ENCODE measurements around the gene CADM1. TPM values are rescaled to one million over a fixed set of nuclear protein-coding genes. Genes with fewer than 3 reads are reported as not detected.
A peak's percentile ranks its signal among the peaks of the same experiment; 100 is the strongest.

CADM1 gene
- total RNA-seq, 2 experiments from 2014 or later, result 59.7 to 89.7 TPM

- TF ChIP-seq CTCF (conservative IDR thresholded peaks at IDR 0.05; ENCODE audit: low read length), result no peak
- no peak for TF ChIP-seq EZH2phosphoT487 (IDR thresholded peaks at IDR 0.05; ENCODE audit: borderline replicate concordance, low read depth, low read length)
- Histone ChIP-seq H3K4me3 (ENCODE audit: low read depth, low read length, poor library complexity, severe bottlenecking) (peak overlapping the region; percentile 53), H3K79me2 (ENCODE audit: insufficient read depth, low read depth, low read length) (peaks cover 22% of the 10 kb centered on the region; the same call in 1 of the 2 replicates), H3K4me1 (ENCODE audit: insufficient read depth, low read length, poor library complexity, severe bottlenecking) (peaks cover 70% of the 10 kb centered on the region), H3K4me2 (ENCODE audit: low read length) (peak overlapping the region; percentile 66), H3K9me2 (ENCODE audit: insufficient read depth, low read length) (no peaks in the 10 kb centered on the region), H3K9me3 (ENCODE audit: low read length) (no peaks in the 10 kb centered on the region), H3K36me3 (ENCODE audit: insufficient read depth, low read length) (no peaks in the 10 kb centered on the region), H4K20me1 (ENCODE audit: insufficient read depth, low read length) (0 out of 2 replicates have a peak, but pooled peaks cover 4% of the 10 kb centered on the region), H2AFZ (ENCODE audit: low read length) (peak overlapping the region; percentile 18; the same call in 1 of the 2 replicates), H3K27ac (ENCODE audit: low read depth, low read length, poor library complexity, severe bottlenecking) (peak overlapping the region; percentile 40)
- intact Hi-C loops (cut with micrococcal nuclease; ENCODE audit: unreplicated experiment), result no loop called here
- ChIA-PET POLR2A (interaction anchor here (0.8 to 2.2 kb wide), 8 partner anchors 8 to 51 kb away, joined by 3 to 9 read pairs (median 3); no protein-coding TSS in a partner anchor), CTCF (ENCODE audit: unreplicated experiment) (no interaction called here)
- no TSS peak for BruUV-seq (replicated peaks)
- no peak for DNase-seq (ENCODE audit: low spot score)
Observed at GRCh38 chr11:115420505-115420904, 83.7 kb downstream of the CADM1 start.

GRCh38 chr11:115418626-115419025 is 85.6 kb downstream of the CADM1 start:
- no TSS peak for BruUV-seq (replicated peaks)
- Histone ChIP-seq H3K4me2 (ENCODE audit: low read length) (peak overlapping the region; percentile 55), H3K36me3 (ENCODE audit: insufficient read depth, low read length) (no peaks in the 10 kb centered on the region), H2AFZ (ENCODE audit: low read length) (no peak overlapping the region; the same call in 1 of the 2 replicates), H3K4me3 (ENCODE audit: low read depth, low read length, poor library complexity, severe bottlenecking) (peak overlapping the region; percentile 52), H3K27ac (ENCODE audit: low read depth, low read length, poor library complexity, severe bottlenecking) (no peak overlapping the region), H3K4me1 (ENCODE audit: insufficient read depth, low read length, poor library complexity, severe bottlenecking) (peaks cover 74% of the 10 kb centered on the region), H3K9me3 (ENCODE audit: low read length) (no peaks in the 10 kb centered on the region), H3K9me2 (ENCODE audit: insufficient read depth, low read length) (no peaks in the 10 kb centered on the region), H3K79me2 (ENCODE audit: insufficient read depth, low read depth, low read length) (peaks cover 22% of the 10 kb centered on the region; the same call in 1 of the 2 replicates), H4K20me1 (ENCODE audit: insufficient read depth, low read length) (0 out of 2 replicates have a peak, but pooled peaks cover 4% of the 10 kb centered on the region)
- no peak for DNase-seq (ENCODE audit: low spot score)
- intact Hi-C loops (cut with micrococcal nuclease; ENCODE audit: unreplicated experiment), result no loop called here
- POLR2A ChIA-PET, result no interaction called here
- CTCF ChIA-PET (ENCODE audit: unreplicated experiment), result no interaction called here
- TF ChIP-seq CTCF (conservative IDR thresholded peaks at IDR 0.05; ENCODE audit: low read length) (no peak), EZH2phosphoT487 (IDR thresholded peaks at IDR 0.05; ENCODE audit: borderline replicate concordance, low read depth, low read length) (no peak)

GRCh38 chr11:115418081-115418480 is 86.1 kb downstream of the CADM1 start:
- intact Hi-C loops (cut with micrococcal nuclease; ENCODE audit: unreplicated experiment), result no loop called here
- ChIA-PET POLR2A (no interaction called here), CTCF (ENCODE audit: unreplicated experiment) (no interaction called here)
- Histone ChIP-seq H3K36me3 (ENCODE audit: insufficient read depth, low read length) (no peaks in the 10 kb centered on the region), H3K4me1 (ENCODE audit: insufficient read depth, low read length, poor library complexity, severe bottlenecking) (peaks cover 69% of the 10 kb centered on the region), H3K4me3 (ENCODE audit: low read depth, low read length, poor library complexity, severe bottlenecking) (peak overlapping the region; percentile 52), H2AFZ (ENCODE audit: low read length) (no peak overlapping the region; the same call in 1 of the 2 replicates), H3K27ac (ENCODE audit: low read depth, low read length, poor library complexity, severe bottlenecking) (no peak overlapping the region), H3K9me2 (ENCODE audit: insufficient read depth, low read length) (no peaks in the 10 kb centered on the region), H3K4me2 (ENCODE audit: low read length) (peak overlapping the region; percentile 55), H3K79me2 (ENCODE audit: insufficient read depth, low read depth, low read length) (peaks cover 22% of the 10 kb centered on the region; the same call in 1 of the 2 replicates), H4K20me1 (ENCODE audit: insufficient read depth, low read length) (0 out of 2 replicates have a peak, but pooled peaks cover 4% of the 10 kb centered on the region), H3K9me3 (ENCODE audit: low read length) (no peaks in the 10 kb centered on the region)
- peak; percentile 25 for DNase-seq (ENCODE audit: low spot score)
- TF ChIP-seq EZH2phosphoT487 (IDR thresholded peaks at IDR 0.05; ENCODE audit: borderline replicate concordance, low read depth, low read length) (no peak), CTCF (conservative IDR thresholded peaks at IDR 0.05; ENCODE audit: low read length) (no peak)
- no TSS peak for BruUV-seq (replicated peaks)
